OCI-LY7 (cell line): ENCODE measurements around the gene TLR3. TPM values are rescaled to one million over a fixed set of nuclear protein-coding genes. Genes with fewer than 3 reads are reported as not detected.

Experiments
- BruUV-seq: library from RNA; stranded (reverse); fragments of 400-500 nt; replicated peaks from 2 replicates; lab custom pipeline; 2021; lab: Mats Ljungman, UMichigan
- CTCF ChIA-PET: fragments of 300-600 bp; sonication (Branson Sonifier 250); formaldehyde crosslinking; loops from one replicate; lab custom pipeline; 2022; ENCODE audit warnings: antibody characterized with exemption; ENCODE audit not compliant: unreplicated experiment; lab: Charles Lee
- POLR2A ChIA-PET: fragments of 300-600 bp; sonication (Branson Sonifier 250); formaldehyde crosslinking; loops from one replicate; lab custom pipeline; 2022; ENCODE audit warnings: antibody characterized with exemption; lab: Charles Lee
- DNase-seq: peaks from one replicate; pipeline ENCODE4 v3.0.0-alpha.2; 2015; ENCODE audit warnings: low spot score
- H2AFZ ChIP-seq: fragments of 200-600 bp; sonication (generic), shearing (Covaris generic); 2 replicates; pipeline ENCODE4 v1.6.1; 2014; ENCODE audit warnings: mild to moderate bottlenecking, antibody characterized with exemption, low read length, moderate library complexity
- H3K27ac ChIP-seq: fragments of 200-600 bp; sonication (generic); 2 replicates; pipeline ENCODE4 v1.5.1; 2014; ENCODE audit warnings: mixed run types, low read depth, mild to moderate bottlenecking, moderate library complexity, low read length, inconsistent platforms; ENCODE audit not compliant: poor library complexity, severe bottlenecking
- H3K36me3 ChIP-seq: fragments of 200-600 bp; sonication (generic); 2 replicates; pipeline ENCODE4 v1.6.1; 2014; ENCODE audit warnings: mild to moderate bottlenecking, antibody characterized with exemption, low read length, moderate library complexity, mixed read lengths; ENCODE audit not compliant: insufficient read depth
- H3K4me1 ChIP-seq: fragments of 200-600 bp; sonication (generic); 2 replicates; pipeline ENCODE4 v1.5.1; 2014; ENCODE audit warnings: mild to moderate bottlenecking, low read length; ENCODE audit not compliant: insufficient read depth, poor library complexity, severe bottlenecking
- H3K4me2 ChIP-seq: fragments of 200-600 bp; sonication (generic); 2 replicates; pipeline ENCODE4 v1.6.1; 2014; ENCODE audit warnings: mild to moderate bottlenecking, low read length
- H3K4me3 ChIP-seq: fragments of 200-600 bp; sonication (generic); 2 replicates; pipeline ENCODE4 v1.5.1; 2014; ENCODE audit warnings: mild to moderate bottlenecking, low read depth, low read length; ENCODE audit not compliant: poor library complexity, severe bottlenecking
- H3K79me2 ChIP-seq: fragments of 200-600 bp; sonication (generic); 2 replicates; pipeline ENCODE4 v1.6.1; 2016; ENCODE audit warnings: low read depth, mild to moderate bottlenecking, low read length, moderate library complexity, mixed read lengths; ENCODE audit not compliant: insufficient read depth
- H3K9me2 ChIP-seq: fragments of 200-600 bp; sonication (generic); 2 replicates; pipeline ENCODE4 v1.6.1; 2016; ENCODE audit warnings: mild to moderate bottlenecking, low read length, mixed read lengths; ENCODE audit not compliant: insufficient read depth
- H3K9me3 ChIP-seq: fragments of 200-600 bp; sonication (generic); 2 replicates; pipeline ENCODE4 v1.6.1; 2014; ENCODE audit warnings: mild to moderate bottlenecking, mixed run types, low read length, mixed read lengths
- H4K20me1 ChIP-seq: fragments of 200-600 bp; sonication (generic); 2 replicates; pipeline ENCODE4 v1.6.1; 2014; ENCODE audit warnings: mild to moderate bottlenecking, antibody characterized with exemption, low read length, moderate library complexity, mixed read lengths; ENCODE audit not compliant: insufficient read depth
- EZH2phosphoT487 ChIP-seq: fragments of 200-600 bp; sonication (generic); IDR thresholded peaks from 2 replicates; pipeline ENCODE4 v1.6.1; 2018; ENCODE audit warnings: low read depth, borderline replicate concordance, mild to moderate bottlenecking, mixed run types, antibody characterized with exemption, low read length, moderate library complexity, mixed read lengths
- intact Hi-C: fragments of 100-400 bp; cut with micrococcal nuclease; formaldehyde crosslinking; loops from one replicate; pipeline ENCODE4 v1.10.0; 2022; ENCODE audit not compliant: unreplicated experiment
- total RNA-seq, 2 experiments: library from RNA; depleted of rRNA in 1 of 2; stranded (reverse); fragments of >200 nt in 1 of 2; shearing (Covaris generic) in 1 of 2; gene quantifications; 2 replicates each; pipeline ENCODE4 v1.2.3, GENCODE V29; 2014 to 2022
- TF ChIP-seq, protein P1 (sequence below): fragments of 200-600 bp; sonication (generic); conservative IDR thresholded peaks from 2 replicates; pipeline ENCODE4 v1.5.1; 2014; ENCODE audit warnings: mild to moderate bottlenecking, antibody characterized with exemption, low read length, moderate library complexity, mixed read lengths

The TLR3 gene
- total RNA-seq, 2 experiments from 2014 or later, result 0.38 to 0.53 TPM

DNA sequence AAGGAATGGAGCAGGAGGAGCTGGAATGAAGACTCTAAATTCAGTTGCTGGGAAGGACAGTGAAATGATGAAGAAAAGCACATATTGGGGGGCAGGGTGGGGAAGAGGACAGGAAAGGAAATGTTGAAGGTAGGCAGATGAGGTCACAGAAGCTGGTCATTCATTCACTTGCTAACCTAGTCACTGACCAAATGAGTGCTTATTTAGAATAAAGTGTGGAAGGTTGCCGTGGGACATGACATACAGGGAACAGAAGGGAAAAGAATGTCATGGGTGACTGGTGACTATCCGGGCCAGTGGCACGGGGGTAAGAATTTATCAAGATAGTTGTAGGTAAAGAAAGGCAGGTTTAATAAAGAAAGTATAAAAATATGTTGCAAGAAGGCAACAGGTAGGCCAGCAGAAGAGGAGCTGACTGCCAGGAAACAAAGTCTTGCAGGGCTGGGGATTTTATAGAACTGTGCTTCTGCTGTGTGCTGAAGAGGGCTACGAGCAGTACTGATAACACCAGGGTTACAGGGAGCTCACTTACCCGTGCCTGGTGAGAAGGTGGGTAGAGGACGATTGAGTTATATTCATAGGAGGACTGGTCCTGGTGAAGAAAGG lies 31.9 kb upstream of the TLR3 start:
- H3K9me2 ChIP-seq, result no peaks in the 10 kb centered on the region
- no TSS peak for BruUV-seq
- no peak overlapping the region for H3K4me3 ChIP-seq
- H3K4me1 ChIP-seq, result no peaks in the 10 kb centered on the region
- no peak overlapping the region for H3K27ac ChIP-seq
- H3K36me3 ChIP-seq, result no peaks in the 10 kb centered on the region
- no peak overlapping the region for H3K4me2 ChIP-seq
- no peak for DNase-seq
- no peaks in the 10 kb centered on the region for H4K20me1 ChIP-seq
- TF ChIP-seq, protein P1, sequence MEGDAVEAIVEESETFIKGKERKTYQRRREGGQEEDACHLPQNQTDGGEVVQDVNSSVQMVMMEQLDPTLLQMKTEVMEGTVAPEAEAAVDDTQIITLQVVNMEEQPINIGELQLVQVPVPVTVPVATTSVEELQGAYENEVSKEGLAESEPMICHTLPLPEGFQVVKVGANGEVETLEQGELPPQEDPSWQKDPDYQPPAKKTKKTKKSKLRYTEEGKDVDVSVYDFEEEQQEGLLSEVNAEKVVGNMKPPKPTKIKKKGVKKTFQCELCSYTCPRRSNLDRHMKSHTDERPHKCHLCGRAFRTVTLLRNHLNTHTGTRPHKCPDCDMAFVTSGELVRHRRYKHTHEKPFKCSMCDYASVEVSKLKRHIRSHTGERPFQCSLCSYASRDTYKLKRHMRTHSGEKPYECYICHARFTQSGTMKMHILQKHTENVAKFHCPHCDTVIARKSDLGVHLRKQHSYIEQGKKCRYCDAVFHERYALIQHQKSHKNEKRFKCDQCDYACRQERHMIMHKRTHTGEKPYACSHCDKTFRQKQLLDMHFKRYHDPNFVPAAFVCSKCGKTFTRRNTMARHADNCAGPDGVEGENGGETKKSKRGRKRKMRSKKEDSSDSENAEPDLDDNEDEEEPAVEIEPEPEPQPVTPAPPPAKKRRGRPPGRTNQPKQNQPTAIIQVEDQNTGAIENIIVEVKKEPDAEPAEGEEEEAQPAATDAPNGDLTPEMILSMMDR, result no peak
- no peak for TF ChIP-seq EZH2phosphoT487
- H2AFZ ChIP-seq, result no peak overlapping the region
- ChIA-PET CTCF (interaction anchor here (0.6 to 2.5 kb wide), 6 partner anchors 11 to 1449 kb away, joined by 3 to 11 read pairs (median 3); partner anchors contain the start of gene SORBS2), POLR2A (interaction anchor here (0.8 to 1.8 kb wide), 2 partner anchors 395 to 547 kb away, joined by 3 to 8 read pairs; no protein-coding TSS in a partner anchor)
- H3K79me2 ChIP-seq, result no peaks in the 10 kb centered on the region
- H3K9me3 ChIP-seq, result no peaks in the 10 kb centered on the region
- intact Hi-C loops, result loop anchor here (5.0 to 10.0 kb wide), 2 partner anchors 565 to 992 kb away; partner anchors contain the start of gene CCDC110

DNA sequence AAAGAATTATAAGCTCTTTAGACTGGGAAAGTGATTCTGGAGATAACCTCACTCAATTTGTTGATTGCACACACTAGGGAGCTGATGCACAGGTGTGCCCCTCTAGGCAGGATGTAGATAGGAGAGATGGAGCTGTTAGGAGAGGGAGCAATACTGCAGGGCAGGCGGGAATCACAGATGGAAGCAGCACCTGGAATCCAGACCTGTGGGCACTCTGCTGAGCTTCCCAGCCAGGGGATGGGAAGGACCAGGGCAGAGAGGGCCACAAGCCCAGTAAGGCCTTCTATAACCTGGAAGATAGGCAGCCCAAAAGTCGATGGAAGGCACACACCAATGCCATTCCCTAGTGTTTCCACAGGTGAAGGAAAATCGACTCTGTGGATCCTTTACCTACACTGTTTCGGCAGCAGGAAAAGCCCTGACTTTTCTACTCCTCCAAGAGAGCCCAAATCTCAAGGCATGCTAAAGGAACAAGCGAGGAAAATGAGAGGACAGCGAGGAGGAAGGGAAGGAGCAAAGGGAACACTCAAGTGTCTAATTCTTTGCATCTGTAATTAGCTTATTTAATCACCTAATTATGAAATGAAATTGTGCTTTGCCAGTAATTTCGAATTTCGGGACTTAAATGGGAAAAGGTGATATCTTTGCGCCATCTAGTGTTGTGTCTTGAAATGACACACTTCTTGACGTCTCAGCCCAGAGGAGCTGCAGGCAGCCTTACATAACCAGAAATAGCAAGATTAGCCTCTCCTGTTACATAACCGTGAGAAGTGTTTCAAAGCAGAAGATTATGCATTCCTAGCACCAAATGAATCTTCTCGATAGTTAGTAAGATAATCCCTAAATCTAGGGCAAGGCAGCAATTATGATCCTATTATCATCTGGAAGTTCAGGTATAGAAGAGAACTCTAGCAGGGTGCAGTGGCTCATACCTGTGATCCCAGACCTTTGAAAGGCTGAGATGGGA lies 31.0 kb upstream of the TLR3 start:
- POLR2A ChIA-PET, result interaction anchor here (0.8 to 1.8 kb wide), 3 partner anchors 228 to 546 kb away, joined by 3 to 8 read pairs (median 3); no protein-coding TSS in a partner anchor

More for the DNA sequence above, 31.0 kb upstream of the TLR3 start:
- H4K20me1 ChIP-seq, result no peaks in the 10 kb centered on the region
- no peaks in the 10 kb centered on the region for H3K9me3 ChIP-seq
- DNase-seq, result peak; percentile 73
- no peaks in the 10 kb centered on the region for H3K36me3 ChIP-seq
- BruUV-seq, result no TSS peak
- no peaks in the 10 kb centered on the region for H3K9me2 ChIP-seq
- H3K4me1 ChIP-seq, result no peaks in the 10 kb centered on the region
- no peak overlapping the region for H3K4me2 ChIP-seq
- H3K4me3 ChIP-seq, result no peak overlapping the region
- no peak for TF ChIP-seq EZH2phosphoT487
- TF ChIP-seq, protein P1, result peak; percentile 89
- CTCF ChIA-PET, result interaction anchor here (0.6 to 2.5 kb wide), 7 partner anchors 12 to 1448 kb away, joined by 3 to 11 read pairs (median 3); partner anchors contain the start of gene SORBS2
- H3K79me2 ChIP-seq, result no peaks in the 10 kb centered on the region
- H3K27ac ChIP-seq, result no peak overlapping the region
- no peak overlapping the region for H2AFZ ChIP-seq
- intact Hi-C loops, result loop anchor here (1.0 to 10.0 kb wide), 3 partner anchors 396 to 993 kb away; partner anchors contain the start of gene CCDC110
